Stimulated activated naive CD8-positive, alpha-beta T cell treated with anti-CD3 and anti-CD28 coated beads, Interleukin-15, amount 100 ng/mL, for 72 hours (primary cell): Measurements from ENCODE around the gene CACNA2D1.

Source experiments
- ATAC-seq: fragments of 150-1000 bp; cut with Tn5 transposase; 2 replicates; pipeline ENCODE4 v1.10.0; 2021; ENCODE audit warnings: mild to moderate bottlenecking, moderate library complexity
- DNase-seq, 2 donors: peaks; one replicate each; pipeline ENCODE4 v3.0.0; 2021 to 2022
- H3K27ac Mint-ChIP-seq, 2 donors: one replicate each; pipeline ENCODE4 v1.8.0; 2022; ENCODE audit warnings: mild to moderate bottlenecking in 2 of 2, mixed read lengths in 2 of 2, moderate library complexity in 2 of 2
- H3K27me3 Mint-ChIP-seq: one replicate; pipeline ENCODE4 v1.8.0; 2022; ENCODE audit warnings: mixed read lengths
- H3K4me1 Mint-ChIP-seq: one replicate; pipeline ENCODE4 v1.8.0; 2022; ENCODE audit warnings: mild to moderate bottlenecking, mixed read lengths
- H3K4me3 Mint-ChIP-seq, 2 donors: one replicate each; pipeline ENCODE4 v1.8.0; 2022; ENCODE audit warnings: mild to moderate bottlenecking in 2 of 2, mixed read lengths in 2 of 2, moderate library complexity in 1 of 2
- H3K9me3 Mint-ChIP-seq, 2 donors: one replicate each; pipeline ENCODE4 v1.8.0; 2022; ENCODE audit warnings: mixed read lengths in 2 of 2

Gene CACNA2D1

GRCh38 chr7:82264783-82265305 is 178.7 kb downstream of the CACNA2D1 start:
- Mint-ChIP-seq H3K27ac (no peak overlapping the region), H3K4me1 (no peaks in the 10 kb centered on the region), H3K27me3 (no peaks in the 10 kb centered on the region), H3K4me3 (no peak overlapping the region), H3K9me3 (no peaks in the 10 kb centered on the region)
- no peak for DNase-seq
- no peak for ATAC-seq

- H3K4me3 Mint-ChIP-seq: no peak overlapping the region
- H3K9me3 Mint-ChIP-seq: no peaks in the 10 kb centered on the region
- no peak for DNase-seq
- no peak for ATAC-seq
- no peaks in the 10 kb centered on the region for H3K27me3 Mint-ChIP-seq
- H3K27ac Mint-ChIP-seq: no peak overlapping the region
- H3K4me1 Mint-ChIP-seq: no peaks in the 10 kb centered on the region
Observed at GRCh38 chr7:82263920-82264782, 179.4 kb downstream of the CACNA2D1 start.

GRCh38 chr7:82258181-82258580 is 185.4 kb downstream of the CACNA2D1 start:
- no peak for DNase-seq
- Mint-ChIP-seq H3K4me3 (no peak overlapping the region), H3K27me3 (no peaks in the 10 kb centered on the region), H3K9me3 (no peaks in the 10 kb centered on the region), H3K4me1 (no peaks in the 10 kb centered on the region), H3K27ac (no peak overlapping the region)
- no peak for ATAC-seq

- H3K27ac Mint-ChIP-seq: no peak overlapping the region
- no peak overlapping the region for H3K4me3 Mint-ChIP-seq
- no peaks in the 10 kb centered on the region for H3K4me1 Mint-ChIP-seq
- no peaks in the 10 kb centered on the region for H3K27me3 Mint-ChIP-seq
- DNase-seq (no peak), ATAC-seq (no peak)
- H3K9me3 Mint-ChIP-seq: no peaks in the 10 kb centered on the region
Observed at GRCh38 chr7:82257118-82257695, 186.4 kb downstream of the CACNA2D1 start.

GRCh38 chr7:82255706-82256105 is 187.9 kb downstream of the CACNA2D1 start:
- no peaks in the 10 kb centered on the region for H3K4me1 Mint-ChIP-seq
- H3K27me3 Mint-ChIP-seq: no peaks in the 10 kb centered on the region
- DNase-seq (no peak), ATAC-seq (no peak)
- H3K4me3 Mint-ChIP-seq: no peak overlapping the region
- H3K27ac Mint-ChIP-seq: no peak overlapping the region
- no peaks in the 10 kb centered on the region for H3K9me3 Mint-ChIP-seq

- Mint-ChIP-seq H3K27me3 (no peaks in the 10 kb centered on the region), H3K4me3 (no peak overlapping the region), H3K9me3 (no peaks in the 10 kb centered on the region), H3K27ac (no peak overlapping the region), H3K4me1 (no peaks in the 10 kb centered on the region)
- no peak for ATAC-seq
- DNase-seq: no peak
Observed at GRCh38 chr7:82250598-82250997, 193.0 kb downstream of the CACNA2D1 start.

GRCh38 chr7:82249979-82250378 is 193.6 kb downstream of the CACNA2D1 start:
- H3K27me3 Mint-ChIP-seq: no peaks in the 10 kb centered on the region
- no peaks in the 10 kb centered on the region for H3K9me3 Mint-ChIP-seq
- H3K4me3 Mint-ChIP-seq: no peak overlapping the region
- H3K4me1 Mint-ChIP-seq: no peaks in the 10 kb centered on the region
- ATAC-seq (no peak), DNase-seq (no peak)
- H3K27ac Mint-ChIP-seq: no peak overlapping the region

- H3K27ac Mint-ChIP-seq: no peak overlapping the region
- H3K4me1 Mint-ChIP-seq: no peaks in the 10 kb centered on the region
- H3K9me3 Mint-ChIP-seq: no peaks in the 10 kb centered on the region
- ATAC-seq (no peak), DNase-seq (no peak)
- H3K4me3 Mint-ChIP-seq: no peak overlapping the region
- no peaks in the 10 kb centered on the region for H3K27me3 Mint-ChIP-seq
Observed at GRCh38 chr7:82247814-82248433, 195.7 kb downstream of the CACNA2D1 start.

- DNase-seq (no peak), ATAC-seq (no peak)
- Mint-ChIP-seq H3K27me3 (no peaks in the 10 kb centered on the region), H3K27ac (no peak overlapping the region), H3K4me3 (no peak overlapping the region), H3K9me3 (no peaks in the 10 kb centered on the region), H3K4me1 (no peaks in the 10 kb centered on the region)
Observed at GRCh38 chr7:82244947-82245517, 198.5 kb downstream of the CACNA2D1 start.

- ATAC-seq (no peak), DNase-seq (no peak)
- H3K27me3 Mint-ChIP-seq: no peaks in the 10 kb centered on the region
- no peaks in the 10 kb centered on the region for H3K4me1 Mint-ChIP-seq
- H3K9me3 Mint-ChIP-seq: no peaks in the 10 kb centered on the region
- no peak overlapping the region for H3K27ac Mint-ChIP-seq
- H3K4me3 Mint-ChIP-seq: no peak overlapping the region
Observed at GRCh38 chr7:82241356-82241755, 202.2 kb downstream of the CACNA2D1 start.

- no peaks in the 10 kb centered on the region for H3K9me3 Mint-ChIP-seq
- DNase-seq (no peak), ATAC-seq (no peak)
- H3K27ac Mint-ChIP-seq: no peak overlapping the region
- H3K4me1 Mint-ChIP-seq: no peaks in the 10 kb centered on the region
- no peaks in the 10 kb centered on the region for H3K27me3 Mint-ChIP-seq
- no peak overlapping the region for H3K4me3 Mint-ChIP-seq
Observed at GRCh38 chr7:82235713-82236112, 207.9 kb downstream of the CACNA2D1 start.

- DNase-seq (no peak), ATAC-seq (no peak)
- no peak overlapping the region for H3K27ac Mint-ChIP-seq
- H3K9me3 Mint-ChIP-seq: no peaks in the 10 kb centered on the region
- no peaks in the 10 kb centered on the region for H3K4me1 Mint-ChIP-seq
- no peak overlapping the region for H3K4me3 Mint-ChIP-seq
- no peaks in the 10 kb centered on the region for H3K27me3 Mint-ChIP-seq
Observed at GRCh38 chr7:82234457-82235049, 209.0 kb downstream of the CACNA2D1 start.

GRCh38 chr7:82230811-82231581 is 212.6 kb downstream of the CACNA2D1 start:
- Mint-ChIP-seq H3K4me3 (no peak overlapping the region), H3K27ac (no peak overlapping the region)
- ATAC-seq: no peak

GRCh38 chr7:82229164-82229563 is 214.4 kb downstream of the CACNA2D1 start:
- no peaks in the 10 kb centered on the region for H3K9me3 Mint-ChIP-seq
- no peak overlapping the region for H3K27ac Mint-ChIP-seq
- ATAC-seq: no peak
- H3K27me3 Mint-ChIP-seq: no peaks in the 10 kb centered on the region
- H3K4me1 Mint-ChIP-seq: no peaks in the 10 kb centered on the region
- DNase-seq: no peak
- no peak overlapping the region for H3K4me3 Mint-ChIP-seq

More at GRCh38 chr7:82230811-82231581, 212.6 kb downstream of the CACNA2D1 start:
- no peak for DNase-seq
- Mint-ChIP-seq H3K4me1 (no peaks in the 10 kb centered on the region), H3K27me3 (no peaks in the 10 kb centered on the region), H3K9me3 (no peaks in the 10 kb centered on the region)

- ATAC-seq (no peak), DNase-seq (no peak)
- Mint-ChIP-seq H3K27me3 (no peaks in the 10 kb centered on the region), H3K27ac (no peak overlapping the region), H3K4me3 (no peak overlapping the region), H3K9me3 (no peaks in the 10 kb centered on the region), H3K4me1 (no peaks in the 10 kb centered on the region)
Observed at GRCh38 chr7:82226191-82226590, 217.4 kb downstream of the CACNA2D1 start.
